Measurements from ENCODE around the gene OSGIN1.

- TF ChIP-seq SUZ12 (IDR thresholded peaks at IDR 0.05) (no peak), FOXK2 (IDR thresholded peaks at IDR 0.05) (no peak), SP1 (IDR thresholded peaks at IDR 0.05) (no peak), LEF1 (IDR thresholded peaks at IDR 0.05; ENCODE audit: borderline replicate concordance) (no peak)
Observed at GRCh38 chr16:83906683-83907082, 46.4 kb upstream of the OSGIN1 start.
